GM19025 (cell line): ENCODE measurements around the gene C9orf152.
"Not testable (repeated sequence)": the region's sequence is repeated elsewhere in the genome, so short reads cannot be mapped to it uniquely, and the experiment has no call there.

Source experiments
- ATAC-seq: cut with Tn5 transposase; IDR thresholded peaks from one replicate; pipeline ENCODE4 v1.9.1; 2021; ENCODE audit warnings: mild to moderate bottlenecking, low read depth, moderate library complexity; ENCODE audit not compliant: unreplicated experiment

C9orf152 gene, protein sequence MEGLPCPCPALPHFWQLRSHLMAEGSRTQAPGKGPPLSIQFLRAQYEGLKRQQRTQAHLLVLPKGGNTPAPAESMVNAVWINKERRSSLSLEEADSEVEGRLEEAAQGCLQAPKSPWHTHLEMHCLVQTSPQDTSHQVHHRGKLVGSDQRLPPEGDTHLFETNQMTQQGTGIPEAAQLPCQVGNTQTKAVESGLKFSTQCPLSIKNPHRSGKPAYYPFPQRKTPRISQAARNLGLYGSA

DNA sequence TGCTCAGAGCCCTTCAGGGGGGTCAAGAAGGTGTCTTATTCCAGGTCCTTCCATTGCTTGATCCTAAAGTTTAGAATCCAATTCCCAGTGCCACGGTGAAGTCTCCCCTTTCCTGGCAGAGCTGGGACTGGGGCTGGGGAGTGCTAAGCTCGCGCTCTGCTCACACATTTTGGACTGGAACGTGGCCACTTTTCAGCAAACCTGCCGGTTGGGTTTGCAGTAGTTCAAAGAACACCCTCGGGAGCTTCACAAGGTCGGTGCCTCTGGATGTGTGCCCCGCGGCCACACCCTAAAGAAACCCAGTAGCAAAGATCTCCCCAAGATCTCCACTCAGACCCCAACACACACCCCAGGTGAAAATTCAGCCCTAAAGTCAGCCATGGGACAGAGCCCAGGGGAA is at the start of gene C9orf152:
Gene C9orf152, minus strand, starts transcription at position 129 of the 400 bp plus-strand sequence. CDS start 580 bp downstream, outside the sequence.
- no peak for ATAC-seq

DNA sequence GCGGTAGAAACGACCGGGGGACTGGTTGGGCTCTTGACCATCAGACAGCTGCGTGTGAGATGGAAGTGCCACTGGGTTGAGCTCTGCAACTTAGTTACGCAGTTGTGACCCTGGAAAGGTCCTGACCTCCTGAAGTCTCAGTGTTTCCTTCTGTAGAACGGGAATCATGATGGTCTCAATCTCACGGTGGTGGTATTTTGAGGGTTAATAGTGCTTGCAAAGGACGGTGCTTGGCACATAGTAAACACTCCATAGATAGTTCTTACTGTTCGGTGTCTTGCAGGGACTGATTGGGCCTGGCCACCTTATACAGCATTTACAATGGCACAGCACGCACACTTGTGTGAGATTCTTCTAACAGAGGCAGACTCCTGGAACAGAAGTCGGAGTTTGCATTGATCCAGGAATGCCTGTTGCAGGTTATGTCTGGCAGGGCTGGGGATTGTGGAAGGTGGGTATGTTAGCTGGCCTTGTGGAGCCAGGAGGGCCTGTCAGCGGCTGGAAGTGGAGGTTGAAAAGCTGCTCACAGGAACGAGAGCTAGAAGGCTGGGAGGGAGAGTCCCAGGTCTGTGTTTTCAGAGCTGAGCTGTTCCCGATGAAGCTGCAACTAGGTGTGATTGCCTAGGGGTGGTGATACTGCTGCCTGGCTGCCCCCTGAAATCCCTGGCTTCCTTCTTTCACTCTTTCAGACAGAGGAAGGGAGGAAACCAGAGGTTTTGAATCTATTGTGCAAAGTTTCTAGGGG is 49.3 kb upstream of the C9orf152 start:
- ATAC-seq = no peak

DNA sequence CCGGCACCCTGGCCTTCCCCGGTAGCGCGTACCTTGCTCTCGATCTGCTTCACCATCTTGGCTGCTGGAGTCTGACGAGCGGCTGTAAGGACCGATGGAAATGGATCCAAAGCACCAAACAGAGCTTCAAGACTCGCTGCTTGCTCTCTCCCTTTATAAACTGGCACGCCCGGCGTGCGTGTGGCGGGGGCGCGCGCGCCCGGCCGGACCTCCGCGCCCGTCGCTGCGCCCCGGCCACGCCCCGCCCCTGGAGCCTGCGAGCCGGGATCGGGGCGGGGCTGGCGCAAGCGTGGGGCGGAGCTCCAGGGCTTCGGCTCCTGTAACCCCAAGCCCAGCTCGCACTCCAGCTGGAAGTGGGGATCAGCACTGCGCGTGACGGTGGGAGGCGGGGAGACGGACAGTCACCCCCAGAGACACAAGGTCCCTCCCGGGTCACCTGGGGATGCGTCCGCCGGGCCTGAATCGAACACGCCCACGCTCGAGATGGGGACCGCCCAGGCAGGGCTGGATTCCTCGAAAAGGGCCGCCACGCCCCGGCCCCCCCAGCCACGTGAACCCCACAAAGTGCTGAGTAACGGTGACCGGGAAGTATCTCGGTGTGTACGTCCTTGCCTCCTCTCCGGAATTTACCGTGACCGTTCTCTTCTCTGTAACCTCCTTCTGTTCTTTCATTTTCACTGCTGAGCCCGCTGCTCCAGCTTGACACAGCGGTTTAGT is 48.6 kb upstream of the C9orf152 start, which contains the start of gene TXN:
Gene TXN, minus strand, starts transcription at position 128 of the 717 bp plus-strand sequence. Its CDS starts 72 bp downstream, at position 56.
- peak; percentile 72 for ATAC-seq

DNA sequence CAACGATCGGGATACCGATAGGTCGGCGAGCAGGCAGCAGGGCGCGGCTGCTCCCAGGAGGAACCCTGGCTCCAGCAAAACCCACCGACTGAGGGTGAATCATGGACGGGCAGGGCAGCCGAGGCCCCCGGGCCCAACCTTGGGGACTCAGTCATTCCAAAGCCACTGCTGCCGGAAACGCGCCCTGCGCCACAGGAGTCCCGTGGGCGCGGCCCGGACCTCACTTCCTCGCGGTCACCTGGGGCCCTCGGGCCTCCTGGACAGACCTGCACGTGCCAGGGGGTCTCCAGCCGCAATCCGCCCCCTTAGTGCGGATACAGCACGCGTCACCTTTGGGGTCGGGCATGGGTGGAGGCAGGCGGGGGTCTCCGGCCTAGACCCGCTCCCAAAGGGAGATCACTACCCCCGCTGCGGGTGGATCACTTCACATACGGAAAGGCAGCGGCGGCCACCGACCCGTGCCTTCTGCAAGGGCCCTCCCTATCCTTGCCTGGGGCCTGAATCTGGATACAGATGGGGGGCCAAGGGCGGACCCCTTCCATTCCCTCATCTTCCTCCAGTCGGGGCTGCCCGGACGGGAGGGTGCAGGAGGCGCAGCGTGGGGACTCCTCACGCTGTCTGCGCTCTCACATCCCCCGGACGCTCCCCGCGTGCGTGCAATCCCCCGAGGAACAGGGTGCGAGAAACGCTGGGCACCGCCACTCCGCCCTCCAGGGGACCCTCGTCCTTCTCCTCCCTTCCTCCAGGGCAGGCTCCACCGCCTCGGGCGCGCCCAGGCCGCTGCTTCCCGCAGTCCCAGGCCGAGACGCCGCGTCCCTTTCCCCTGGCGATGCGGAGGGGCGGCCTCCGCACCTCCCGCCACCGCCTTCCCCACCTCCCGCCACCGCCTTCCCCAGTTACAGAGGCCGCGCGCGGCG is 47.8 kb upstream of the C9orf152 start:
- ATAC-seq = peak; percentile 5

DNA sequence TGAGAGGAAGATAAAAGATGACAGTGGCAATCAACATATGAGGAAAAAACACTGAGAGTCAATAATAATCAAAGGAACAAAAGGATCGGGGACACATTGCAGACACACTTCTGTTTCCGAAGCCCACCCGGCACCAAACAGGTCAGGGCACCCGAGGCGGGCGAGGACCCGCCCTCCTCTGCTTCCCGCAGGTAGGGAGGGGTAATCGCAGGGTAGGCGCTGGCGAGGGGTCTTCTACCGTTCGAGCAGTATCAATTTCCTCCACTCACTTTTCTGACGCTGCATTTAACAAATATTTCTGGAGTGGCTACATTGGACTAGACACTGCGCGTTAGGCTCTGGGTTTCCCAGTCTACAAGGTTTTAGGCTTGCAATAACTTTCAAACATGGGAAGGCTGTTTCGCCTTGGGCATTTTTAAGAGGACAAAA is 47.1 kb upstream of the C9orf152 start:
- ATAC-seq = no peak

DNA sequence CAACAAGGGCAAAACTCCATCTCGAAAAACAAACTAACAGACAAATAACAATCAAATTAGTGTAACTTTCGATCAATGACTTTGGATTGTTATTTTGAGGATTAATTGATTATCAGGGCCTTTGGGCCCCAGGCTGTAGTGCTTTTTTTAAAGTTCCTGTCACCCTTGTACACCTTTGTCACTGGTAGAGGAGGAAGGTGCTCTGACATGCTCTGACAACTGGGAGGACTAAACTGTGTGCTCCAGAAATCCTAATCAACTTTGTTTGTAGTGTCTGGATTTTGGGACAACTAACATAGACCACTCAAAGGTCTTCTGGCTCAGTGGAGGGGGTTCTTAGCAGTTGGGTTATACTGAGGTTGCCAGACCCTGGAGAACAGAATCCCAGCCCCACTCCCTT is 46.5 kb upstream of the C9orf152 start:
- ATAC-seq = no peak

DNA sequence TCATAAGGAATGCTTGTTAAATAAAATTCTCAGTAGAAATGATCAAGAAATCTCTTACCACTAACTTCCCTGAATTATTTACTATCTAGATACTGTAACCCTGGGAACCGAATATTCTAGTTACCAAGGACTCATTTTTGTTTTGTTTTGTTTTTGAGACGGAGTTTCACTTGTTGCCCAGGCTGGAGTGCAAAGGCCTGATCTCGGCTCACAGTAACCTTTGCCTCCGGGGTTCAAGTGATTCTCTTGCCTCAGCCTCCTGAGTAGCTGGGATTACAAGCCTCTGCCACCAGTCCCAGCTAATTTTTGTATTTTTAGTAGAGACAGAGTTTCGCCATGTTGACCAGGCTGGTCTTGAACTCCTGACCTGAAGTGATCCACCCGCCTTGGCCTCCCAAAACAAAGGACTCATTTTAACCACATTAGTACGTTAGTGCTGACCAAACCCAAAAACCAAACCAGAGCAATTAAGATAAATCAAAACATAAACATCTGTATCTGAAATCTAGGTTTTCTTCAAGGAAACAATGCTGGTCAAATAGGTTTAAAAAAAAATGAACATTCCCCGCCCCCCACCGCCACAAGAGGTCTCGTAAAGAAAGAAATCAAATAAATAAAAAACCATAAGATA is 44.7 kb upstream of the C9orf152 start:
- ATAC-seq = no peak

DNA sequence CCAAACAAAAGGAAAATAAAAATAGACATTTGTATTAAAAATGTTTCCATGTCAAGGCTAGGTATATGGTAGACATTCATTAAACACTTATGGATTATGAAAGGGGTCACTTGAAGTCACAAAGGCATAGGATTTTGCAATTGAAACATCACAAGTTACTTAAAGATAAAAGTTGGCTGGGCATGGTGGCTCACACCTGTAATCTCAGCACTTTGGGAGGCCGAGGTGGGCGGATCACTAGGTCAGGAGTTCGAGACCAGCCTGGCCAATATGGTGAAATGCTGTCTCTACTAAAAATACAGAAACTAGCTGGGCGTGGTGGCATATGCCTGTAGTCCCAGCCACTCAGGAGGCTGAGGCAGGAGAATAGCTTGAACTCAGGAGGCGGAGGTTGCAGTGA is 43.8 kb upstream of the C9orf152 start:
- ATAC-seq = not testable (repeated sequence)

DNA sequence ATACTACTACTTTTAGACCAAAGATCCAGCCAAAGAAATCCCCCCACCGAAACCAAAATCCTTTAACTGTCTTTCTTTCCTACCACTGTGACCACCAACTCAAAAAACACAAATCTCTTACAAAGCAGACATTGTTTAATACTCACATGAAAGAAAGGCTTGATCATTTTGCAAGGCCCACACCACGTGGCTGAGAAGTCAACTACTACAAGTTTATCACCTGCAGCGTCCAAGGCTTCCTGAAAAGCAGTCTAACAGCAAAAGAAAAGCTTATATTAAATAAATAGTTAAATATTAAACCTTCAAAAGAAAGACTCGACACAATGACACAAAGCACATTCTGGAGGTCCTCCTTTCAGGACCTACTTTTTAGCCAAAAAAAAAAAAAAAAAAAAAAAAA is 43.3 kb upstream of the C9orf152 start:
- ATAC-seq = no peak

DNA sequence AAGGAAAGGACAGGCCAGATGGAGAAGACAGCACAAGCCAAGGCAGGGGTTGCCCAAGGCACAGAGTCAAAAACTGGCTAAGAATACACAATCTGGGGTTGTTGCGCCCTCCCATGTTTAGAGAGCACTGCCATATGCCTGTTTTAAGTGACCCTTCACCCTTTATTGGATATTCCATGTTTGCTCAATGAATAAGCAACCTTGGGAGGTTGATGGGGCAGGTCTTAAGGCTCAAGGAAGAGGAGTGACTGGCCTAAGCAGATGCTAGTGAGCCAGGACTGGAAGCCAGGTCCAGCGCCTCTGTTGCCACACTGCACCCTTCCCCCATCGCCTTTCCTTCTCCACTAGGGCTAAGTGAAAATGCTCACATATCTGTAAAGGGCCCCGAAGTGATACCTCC is 41.6 kb upstream of the C9orf152 start:
- no peak for ATAC-seq

DNA sequence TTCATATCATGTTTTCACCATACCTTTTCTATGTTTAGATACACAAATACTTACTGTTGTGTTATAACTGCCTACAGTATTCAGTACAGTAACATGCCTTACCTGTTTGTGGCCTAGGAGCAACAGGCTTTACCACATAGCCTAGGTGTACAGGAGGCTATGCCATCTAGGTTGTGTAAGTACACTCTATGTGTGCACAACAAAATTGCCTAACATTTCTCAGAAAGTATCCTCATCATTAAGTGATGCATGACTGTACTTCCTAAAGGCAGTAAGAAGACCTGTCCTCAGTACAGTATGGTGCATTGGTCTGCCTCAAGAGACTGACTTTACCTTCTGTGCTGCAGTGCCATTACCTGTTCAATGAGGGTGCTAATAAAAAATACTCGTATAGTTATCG is 40.4 kb upstream of the C9orf152 start:
- ATAC-seq = no peak

DNA sequence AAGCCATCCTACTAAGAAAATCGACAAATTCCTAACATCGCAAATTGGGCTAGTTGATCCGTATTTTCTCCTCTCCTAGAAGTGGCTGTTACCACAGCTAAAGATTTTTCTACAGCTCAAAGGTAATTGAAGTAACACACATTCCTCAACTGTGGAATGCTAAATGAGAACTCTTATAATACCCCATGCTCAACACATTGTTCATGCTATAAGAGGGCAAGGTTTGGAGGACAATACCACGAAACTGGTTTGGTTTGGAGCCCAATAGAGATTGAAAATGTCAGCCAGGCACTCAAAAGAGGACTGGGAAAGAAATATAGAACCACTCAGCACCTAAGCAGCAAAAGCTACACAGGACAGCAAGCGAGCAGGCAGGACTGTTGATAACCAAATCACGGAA is 38.3 kb upstream of the C9orf152 start:
- no peak for ATAC-seq

DNA sequence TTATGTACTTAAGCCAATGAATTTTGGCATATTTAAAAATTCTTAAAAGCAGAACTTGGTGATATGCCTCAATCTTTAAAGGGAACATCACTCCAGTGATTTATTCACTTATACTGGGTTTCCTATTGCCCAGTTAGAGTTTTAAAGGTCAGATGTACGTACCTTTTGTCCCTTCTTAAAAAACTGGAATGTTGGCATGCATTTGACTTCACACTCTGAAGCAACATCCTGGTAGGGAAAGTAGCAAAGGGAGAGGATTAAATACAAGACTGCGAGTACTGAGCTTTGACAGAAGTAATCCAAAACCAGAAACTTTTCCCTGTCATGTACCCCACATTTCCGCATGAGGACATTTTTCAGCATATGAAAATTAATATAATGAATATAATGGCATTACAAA is 36.7 kb upstream of the C9orf152 start:
- ATAC-seq = no peak

DNA sequence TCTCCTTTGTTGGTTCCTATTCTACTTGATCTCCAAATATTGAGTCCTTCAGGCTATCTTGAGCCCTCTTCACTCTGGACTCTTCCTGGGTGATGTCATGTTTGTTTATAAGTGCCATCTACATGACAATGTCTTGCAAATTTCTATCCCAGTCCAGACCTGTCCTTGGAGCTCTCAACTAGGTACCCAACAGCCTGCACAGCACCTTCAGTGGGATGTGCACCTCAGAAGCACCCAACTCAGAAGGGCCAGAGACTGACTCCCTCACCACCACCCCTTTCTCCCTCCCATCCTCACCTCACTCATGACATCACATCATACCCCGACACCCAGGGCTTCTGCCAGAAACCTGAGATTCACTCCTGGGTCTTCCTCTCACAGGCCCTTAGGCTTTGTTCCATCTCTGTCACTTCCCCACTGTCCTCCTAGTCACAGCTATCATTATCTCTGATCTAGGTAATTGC is 33.9 kb upstream of the C9orf152 start:
- no peak for ATAC-seq

DNA sequence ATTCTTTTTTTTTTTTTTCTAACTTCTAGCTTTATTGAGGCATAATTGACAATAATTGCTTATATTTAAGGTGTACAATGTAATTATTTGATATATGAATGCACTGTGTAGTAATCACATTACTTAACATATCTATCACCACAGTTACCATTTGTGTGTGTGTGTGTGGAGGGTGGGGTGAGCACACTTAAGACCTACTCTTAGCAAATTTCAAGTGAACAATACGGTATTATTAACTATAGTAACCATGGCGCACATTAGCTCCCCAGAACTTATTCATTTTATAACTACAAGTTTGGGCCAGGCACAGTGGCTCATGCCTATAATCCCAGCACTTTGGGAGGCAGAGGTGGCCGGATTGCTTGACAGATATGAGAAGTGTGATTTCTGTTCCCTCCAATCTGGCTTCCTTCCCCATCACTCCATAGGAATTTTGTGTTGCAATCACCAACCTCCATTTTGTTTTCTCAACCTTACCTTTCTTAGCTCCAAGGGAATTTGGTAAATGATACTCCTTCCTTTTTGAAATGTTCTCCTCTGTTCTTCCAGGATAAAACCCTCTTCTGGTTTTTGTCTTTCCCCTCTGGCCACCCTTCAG is 33.4 kb upstream of the C9orf152 start:
- no peak for ATAC-seq

DNA sequence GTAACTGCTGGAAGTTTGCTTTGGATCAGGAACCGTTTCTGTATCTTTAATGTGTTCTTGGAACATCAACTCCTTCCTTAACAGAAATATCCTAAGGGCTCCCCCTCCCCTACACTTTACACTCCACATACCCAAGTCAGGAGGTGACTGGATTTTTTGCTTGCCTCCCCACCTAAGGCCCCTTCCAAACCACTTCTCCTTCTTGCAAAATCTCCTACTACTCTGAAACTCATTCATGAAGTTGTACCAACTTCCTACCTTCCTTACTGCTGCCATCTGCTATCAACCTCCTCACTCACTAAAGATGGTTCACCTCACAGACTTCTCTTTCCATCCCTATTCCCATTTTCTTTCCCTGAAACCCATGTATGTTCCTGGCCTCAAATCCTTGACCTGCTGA is 32.2 kb upstream of the C9orf152 start:
- ATAC-seq = no peak

DNA sequence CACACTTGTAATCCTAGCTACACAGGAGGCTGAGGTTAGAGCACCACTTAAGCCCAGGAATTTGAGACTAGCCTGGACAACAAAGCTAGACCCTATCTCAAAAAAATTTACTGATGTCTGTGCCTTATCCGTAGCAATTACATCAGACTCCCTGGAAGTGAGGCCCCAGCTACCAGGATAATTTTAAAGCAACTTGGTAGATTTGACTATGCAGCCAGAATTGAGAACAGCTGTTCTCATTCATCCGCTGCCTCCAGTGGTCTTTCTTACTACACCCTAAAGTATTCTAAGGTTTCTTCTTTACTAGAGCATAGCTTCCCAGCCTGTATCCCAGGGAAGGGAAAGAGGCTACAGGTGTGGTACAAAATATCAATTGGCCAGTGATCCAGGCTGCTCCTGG is 20.4 kb upstream of the C9orf152 start:
- ATAC-seq = no peak

DNA sequence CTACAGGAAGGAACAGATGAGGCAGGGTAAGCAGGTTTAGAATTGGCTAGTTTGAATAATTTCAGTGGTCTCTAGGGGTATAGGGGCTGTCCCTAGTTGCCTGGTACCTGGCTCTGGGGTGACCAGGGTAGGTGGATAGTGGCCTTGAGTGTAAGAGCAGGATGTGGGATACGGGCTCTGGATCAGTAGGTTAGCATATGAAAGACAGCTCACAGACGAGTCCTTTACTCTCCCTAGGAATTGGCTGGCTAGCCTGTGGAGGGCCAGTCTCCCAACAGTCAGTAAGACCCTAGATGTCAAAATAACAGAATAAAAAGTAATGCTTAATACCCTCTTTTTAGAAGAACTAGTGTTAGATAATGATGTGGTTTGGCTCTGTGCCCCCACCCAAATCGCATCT is 16.6 kb upstream of the C9orf152 start:
- ATAC-seq = no peak

DNA sequence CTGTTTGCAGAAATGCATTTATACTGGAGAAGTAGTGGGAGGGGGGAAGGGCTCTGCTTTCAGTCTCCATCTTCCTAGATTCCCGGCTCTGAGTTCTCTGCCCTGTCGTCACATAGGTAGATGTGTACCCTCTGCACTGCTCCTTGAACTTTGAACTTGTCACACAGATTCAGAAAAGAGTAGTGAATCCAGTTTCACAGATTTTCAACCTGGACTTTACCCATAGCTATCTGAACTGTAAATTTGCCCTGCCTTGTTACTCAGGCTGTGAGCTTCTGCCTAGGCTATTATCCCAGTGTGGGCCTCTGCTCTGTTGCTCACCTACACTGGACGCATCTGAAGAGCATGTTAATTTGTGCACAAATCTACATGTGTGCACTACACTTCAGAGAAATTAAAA is 12.8 kb upstream of the C9orf152 start:
- no peak for ATAC-seq
